Measurements from ENCODE around the gene NRL.

The NRL gene

DNA sequence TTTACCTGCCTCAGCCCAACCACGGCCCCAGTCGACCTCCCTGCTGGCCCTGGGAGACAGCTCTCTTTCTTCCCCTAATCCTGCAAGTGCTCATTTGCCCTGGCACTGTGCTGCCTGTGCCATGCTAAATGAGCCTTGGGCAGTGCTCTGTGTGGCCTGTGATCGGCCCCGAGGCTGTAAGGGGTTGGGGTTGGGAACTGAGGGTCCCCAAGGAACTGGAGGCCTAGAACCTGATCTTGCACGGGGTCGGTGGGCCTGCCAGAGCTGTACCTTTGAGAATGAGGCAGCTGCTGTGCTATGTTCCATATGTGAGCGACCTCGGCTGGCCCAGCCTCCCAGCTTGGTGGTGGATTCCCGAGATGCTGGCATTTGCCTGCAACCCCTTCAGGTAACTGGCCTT is 35.3 kb upstream of the NRL start:
- peaks cover 39% of the 10 kb centered on the region for H3K36me3 ChIP-seq (replicated peaks)
- H3K4me3 ChIP-seq (ENCODE audit: low read depth, low read length), result no peak overlapping the region
- in situ Hi-C loops (cut with HindIII; ENCODE audit: low pct_ligation_motif_present, low sequenced_read_pairs), result no loop called here
- no peak for DNase-seq
- H3K27ac ChIP-seq, result no peak overlapping the region
- TF ChIP-seq, protein P1, sequence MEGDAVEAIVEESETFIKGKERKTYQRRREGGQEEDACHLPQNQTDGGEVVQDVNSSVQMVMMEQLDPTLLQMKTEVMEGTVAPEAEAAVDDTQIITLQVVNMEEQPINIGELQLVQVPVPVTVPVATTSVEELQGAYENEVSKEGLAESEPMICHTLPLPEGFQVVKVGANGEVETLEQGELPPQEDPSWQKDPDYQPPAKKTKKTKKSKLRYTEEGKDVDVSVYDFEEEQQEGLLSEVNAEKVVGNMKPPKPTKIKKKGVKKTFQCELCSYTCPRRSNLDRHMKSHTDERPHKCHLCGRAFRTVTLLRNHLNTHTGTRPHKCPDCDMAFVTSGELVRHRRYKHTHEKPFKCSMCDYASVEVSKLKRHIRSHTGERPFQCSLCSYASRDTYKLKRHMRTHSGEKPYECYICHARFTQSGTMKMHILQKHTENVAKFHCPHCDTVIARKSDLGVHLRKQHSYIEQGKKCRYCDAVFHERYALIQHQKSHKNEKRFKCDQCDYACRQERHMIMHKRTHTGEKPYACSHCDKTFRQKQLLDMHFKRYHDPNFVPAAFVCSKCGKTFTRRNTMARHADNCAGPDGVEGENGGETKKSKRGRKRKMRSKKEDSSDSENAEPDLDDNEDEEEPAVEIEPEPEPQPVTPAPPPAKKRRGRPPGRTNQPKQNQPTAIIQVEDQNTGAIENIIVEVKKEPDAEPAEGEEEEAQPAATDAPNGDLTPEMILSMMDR (IDR thresholded peaks at IDR 0.05; ENCODE audit: low read depth, low read length, missing control alignments), result no peak
- H3K27me3 ChIP-seq (replicated peaks), result no peaks in the 10 kb centered on the region

DNA sequence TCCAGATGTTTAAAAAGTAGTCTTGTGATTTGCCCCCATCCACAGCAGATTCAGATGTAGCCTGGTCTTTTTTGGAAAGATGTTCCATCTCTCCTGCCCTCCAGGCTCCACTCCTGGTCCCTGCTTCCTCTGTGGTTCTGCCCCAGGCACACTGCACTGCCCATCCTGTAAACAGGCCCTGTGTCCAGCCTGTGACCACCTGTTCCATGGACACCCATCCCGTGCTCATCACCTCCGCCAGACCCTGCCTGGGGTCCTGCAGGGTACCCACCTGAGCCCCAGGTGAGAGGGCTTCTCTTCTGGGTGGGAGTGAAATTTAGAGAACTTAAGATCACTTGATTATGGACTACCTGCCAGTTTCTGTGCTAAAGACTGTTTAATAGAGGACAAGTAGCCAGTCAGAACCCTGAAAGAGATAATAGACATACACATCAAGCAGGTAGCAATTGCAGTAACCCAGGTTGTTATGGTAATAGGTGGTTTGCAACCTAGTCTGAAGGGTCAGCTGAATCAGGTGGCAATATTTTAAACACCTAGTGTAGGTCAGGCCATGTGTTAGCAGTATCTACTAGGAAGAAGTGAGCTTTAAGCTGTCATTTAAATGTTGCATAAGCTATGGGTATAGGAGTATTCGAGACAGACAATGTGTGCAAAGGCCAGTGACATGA is 34.7 kb upstream of the NRL start:
- no peaks in the 10 kb centered on the region for H3K27me3 ChIP-seq (replicated peaks)
- H3K4me3 ChIP-seq (ENCODE audit: low read depth, low read length), result no peak overlapping the region
- DNase-seq, result no peak
- no peak overlapping the region for H3K27ac ChIP-seq
- TF ChIP-seq, protein P1 (IDR thresholded peaks at IDR 0.05; ENCODE audit: low read depth, low read length, missing control alignments), result no peak
- H3K36me3 ChIP-seq (replicated peaks), result peaks cover 33% of the 10 kb centered on the region
- in situ Hi-C loops (cut with HindIII; ENCODE audit: low pct_ligation_motif_present, low sequenced_read_pairs), result no loop called here

DNA sequence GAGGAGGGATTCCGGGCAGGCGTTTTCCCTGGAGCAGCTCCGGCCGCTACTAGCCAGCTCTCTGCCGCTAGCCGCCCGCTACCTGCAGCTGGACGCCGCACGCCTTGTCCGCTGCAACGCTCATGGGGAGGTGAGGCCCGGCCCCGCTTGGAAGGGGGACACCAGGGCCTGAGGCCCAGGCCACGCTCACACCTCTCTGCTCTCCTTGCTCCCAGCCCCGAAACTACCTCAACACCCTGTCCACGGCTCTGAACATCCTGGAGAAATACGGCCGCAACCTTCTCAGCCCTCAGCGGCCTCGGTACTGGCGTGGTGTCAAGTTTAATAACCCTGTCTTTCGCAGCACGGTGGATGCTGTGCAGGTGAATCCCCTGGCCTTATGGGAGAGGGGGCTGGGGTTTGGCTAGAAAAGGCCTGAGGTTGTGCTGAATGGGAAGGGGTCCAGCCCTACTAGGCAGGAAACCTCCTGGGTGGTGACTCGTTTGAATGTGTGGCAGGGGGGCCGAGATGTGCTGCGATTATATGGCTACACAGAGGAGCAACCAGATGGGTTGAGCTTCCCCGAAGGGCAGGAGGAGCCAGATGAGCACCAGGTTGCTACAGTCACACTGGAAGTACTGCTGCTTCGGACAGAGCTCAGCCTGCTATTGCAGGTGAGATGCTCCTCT is 33.1 kb upstream of the NRL start:
- TF ChIP-seq, protein P1 (IDR thresholded peaks at IDR 0.05; ENCODE audit: low read depth, low read length, missing control alignments), result no peak
- in situ Hi-C loops (cut with HindIII; ENCODE audit: low pct_ligation_motif_present, low sequenced_read_pairs), result no loop called here
- Histone ChIP-seq H3K27ac (peak overlapping the region; percentile 46), H3K36me3 (replicated peaks) (peaks cover 38% of the 10 kb centered on the region), H3K27me3 (replicated peaks) (no peaks in the 10 kb centered on the region), H3K4me3 (ENCODE audit: low read depth, low read length) (peak overlapping the region; percentile 91)
- DNase-seq, result no peak

DNA sequence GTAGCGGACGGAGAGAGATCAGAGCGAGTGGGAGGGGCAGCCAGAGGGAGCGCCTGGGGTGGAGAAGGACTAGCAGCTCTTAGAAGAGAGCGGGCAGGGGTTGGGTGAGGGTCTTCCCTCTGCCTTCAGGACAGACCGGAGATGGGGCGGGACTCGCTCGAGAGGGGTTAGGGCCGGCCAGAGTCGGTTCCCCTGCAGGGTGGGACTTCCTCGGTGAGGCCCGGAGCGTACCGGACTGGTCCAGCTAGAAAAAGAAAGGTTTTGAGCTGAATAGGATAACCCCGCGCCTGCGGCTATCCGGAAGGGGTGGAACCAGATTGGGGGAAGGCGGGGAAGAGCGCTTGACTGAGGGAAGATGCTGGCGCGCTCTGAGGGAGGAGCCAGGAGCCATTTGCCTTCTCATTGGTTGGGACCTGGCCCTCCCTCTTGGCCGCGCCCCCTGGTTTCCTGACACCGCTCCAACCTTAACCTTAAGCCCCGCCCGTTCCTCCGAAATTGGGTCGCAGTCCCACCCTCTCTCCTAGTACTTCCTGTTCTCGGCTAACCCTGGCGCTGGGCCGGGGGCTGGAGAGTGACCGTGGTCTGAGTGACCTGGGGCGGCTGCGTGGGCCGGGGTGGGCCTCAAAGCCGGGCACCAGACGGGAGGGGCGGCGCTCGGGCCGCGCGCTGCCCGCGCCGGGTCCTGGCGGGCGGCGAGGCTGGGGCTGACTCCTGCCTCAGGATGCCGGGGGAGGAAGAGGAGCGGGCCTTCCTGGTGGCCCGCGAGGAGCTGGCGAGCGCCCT is 32.4 kb upstream of the NRL start, which contains the start of gene RNF31:
Gene RNF31 (plus strand): TSS at position 521 of the 783 bp plus-strand sequence. CDS start 201 bp downstream, at position 722.
- in situ Hi-C loops (cut with HindIII; ENCODE audit: low pct_ligation_motif_present, low sequenced_read_pairs), result no loop called here
- TF ChIP-seq, protein P1 (IDR thresholded peaks at IDR 0.05; ENCODE audit: low read depth, low read length, missing control alignments), result no peak
- peak within 1 kb of the TSS; percentile 82 for H3K27ac ChIP-seq
- peak within 1 kb of the TSS; percentile 91 for H3K4me3 ChIP-seq (ENCODE audit: low read depth, low read length)
- peaks cover 33% of the 10 kb centered on the region for H3K36me3 ChIP-seq (replicated peaks)
- DNase-seq, result peak; percentile 97
- no peaks in the 10 kb centered on the region for H3K27me3 ChIP-seq (replicated peaks)

DNA sequence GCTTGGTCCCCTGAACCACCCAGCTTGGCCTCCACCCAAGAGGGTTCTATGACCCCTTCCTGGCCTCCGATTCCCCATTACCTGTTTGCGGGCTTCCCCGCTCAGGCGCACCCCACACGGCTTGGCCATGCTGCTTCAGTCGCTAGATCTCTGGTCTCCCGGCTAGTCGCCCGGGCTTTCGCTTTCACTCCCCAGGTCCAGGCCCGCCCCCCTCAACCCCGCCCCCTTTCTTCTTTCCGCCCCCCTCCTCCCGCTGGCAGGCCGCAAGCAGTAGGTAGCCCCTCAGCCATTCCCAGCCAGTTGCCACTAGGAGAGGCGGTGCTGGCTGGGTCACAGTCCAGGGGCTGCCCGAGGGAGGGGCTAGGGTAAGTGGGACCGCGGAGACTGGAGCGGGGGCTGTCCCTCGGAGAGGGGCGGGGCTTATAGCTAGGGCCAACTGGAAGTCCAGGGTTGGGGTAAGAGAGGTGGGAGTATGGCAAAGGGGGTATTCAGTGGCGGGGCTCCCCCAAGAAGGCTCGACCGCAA is 31.8 kb upstream of the NRL start, which contains the start of gene PSME2:
Gene PSME2 (minus strand): TSS at position 158 of the 525 bp plus-strand sequence. CDS start 29 bp downstream, at position 129.
- in situ Hi-C loops (cut with HindIII; ENCODE audit: low pct_ligation_motif_present, low sequenced_read_pairs), result no loop called here
- peaks cover 27% of the 10 kb centered on the region for H3K36me3 ChIP-seq (replicated peaks)
- peak within 1 kb of the TSS; percentile 82 for H3K27ac ChIP-seq
- peak; percentile 96 for DNase-seq
- peak within 1 kb of the TSS; percentile 91 for H3K4me3 ChIP-seq (ENCODE audit: low read depth, low read length)
- TF ChIP-seq, protein P1 (IDR thresholded peaks at IDR 0.05; ENCODE audit: low read depth, low read length, missing control alignments), result peak; percentile 2
- no peaks in the 10 kb centered on the region for H3K27me3 ChIP-seq (replicated peaks)

All from brain microvascular endothelial cell (primary cell).